Heart left ventricle (tissue), 13 donors: ENCODE measurements around the gene HPSE2.

Experiments used
- POLR2A ChIP-seq, 2 donors: fragments of 450-650 bp; IDR thresholded peaks; one replicate each; pipeline ENCODE4 v1.6.1; 2017; ENCODE audit warnings: antibody characterized with exemption in 2 of 2, mild to moderate bottlenecking in 2 of 2, moderate library complexity in 2 of 2
- TF ChIP-seq, protein P1 (sequence below), 12 donors: fragments of 200-600 bp; sonication (generic) in 4 of 12; IDR thresholded peaks; one replicate each; pipeline versions ENCODE4 v1.5.0 to v1.8.0; 2018 to 2022; ENCODE audit warnings: antibody characterized with exemption in 12 of 12, mild to moderate bottlenecking in 5 of 12
- donor health status: ischemic (EF 13 %, LVEDD 7.1; RV severe dilation, severe dysfunction).
- donor health status: DM: no; HTN: yes; CAD: no.
- donor health status: DM: no; HTN: no; CAD: no.
- donor health status: ischemic (EF 25% LVEDD 6.9; RV normal size, moderate dysfunction).
- donor health status: ischemic (EF 25% LVEDD 5.7; RV mildly dilated, moderate dysfunction).
- donor health status: ischemic (EF 35%, LVEDD 5.7; RV mildly dilated, moderate dysfunction).
- donor health status: nonischemic (EF 11% LVEDD 7.7; RV severe dilation, severe dysfunction).
- donor health status: DM: yes; HTN: yes; CAD: no.
- donor health status: PGD.
- donor health status: ischemic (EF 29% LVEDD 5.4; RV normal size, mild dysfunction).
- donor health status: nonischemic (EF 23%, LVEDD 6.1; RV moderate dilation, normal function).

DNA sequence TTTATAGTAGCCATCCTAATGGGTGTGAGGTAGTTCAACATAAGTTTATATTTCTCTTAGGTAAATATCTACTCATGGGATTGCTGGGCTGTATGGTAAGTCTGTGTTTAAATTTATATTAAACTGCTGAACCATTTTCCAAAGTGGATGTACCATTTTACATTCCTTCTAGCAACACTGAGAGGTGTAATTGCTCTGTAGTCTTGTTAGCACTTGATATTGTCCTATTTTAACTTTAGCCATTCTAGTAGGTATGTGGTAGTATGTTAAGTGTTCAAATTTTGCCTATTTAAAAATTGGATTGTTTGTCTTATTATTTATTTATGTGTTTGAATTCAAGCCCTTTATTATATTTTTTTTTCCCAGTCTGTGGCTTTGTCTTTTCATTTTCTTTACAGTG, 786.4 kb downstream of the HPSE2 start:
- TF ChIP-seq, protein P1, sequence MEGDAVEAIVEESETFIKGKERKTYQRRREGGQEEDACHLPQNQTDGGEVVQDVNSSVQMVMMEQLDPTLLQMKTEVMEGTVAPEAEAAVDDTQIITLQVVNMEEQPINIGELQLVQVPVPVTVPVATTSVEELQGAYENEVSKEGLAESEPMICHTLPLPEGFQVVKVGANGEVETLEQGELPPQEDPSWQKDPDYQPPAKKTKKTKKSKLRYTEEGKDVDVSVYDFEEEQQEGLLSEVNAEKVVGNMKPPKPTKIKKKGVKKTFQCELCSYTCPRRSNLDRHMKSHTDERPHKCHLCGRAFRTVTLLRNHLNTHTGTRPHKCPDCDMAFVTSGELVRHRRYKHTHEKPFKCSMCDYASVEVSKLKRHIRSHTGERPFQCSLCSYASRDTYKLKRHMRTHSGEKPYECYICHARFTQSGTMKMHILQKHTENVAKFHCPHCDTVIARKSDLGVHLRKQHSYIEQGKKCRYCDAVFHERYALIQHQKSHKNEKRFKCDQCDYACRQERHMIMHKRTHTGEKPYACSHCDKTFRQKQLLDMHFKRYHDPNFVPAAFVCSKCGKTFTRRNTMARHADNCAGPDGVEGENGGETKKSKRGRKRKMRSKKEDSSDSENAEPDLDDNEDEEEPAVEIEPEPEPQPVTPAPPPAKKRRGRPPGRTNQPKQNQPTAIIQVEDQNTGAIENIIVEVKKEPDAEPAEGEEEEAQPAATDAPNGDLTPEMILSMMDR (IDR thresholded peaks at IDR 0.05): no peak
- TF ChIP-seq POLR2A (IDR thresholded peaks at IDR 0.05): no peak
